Neural progenitor cell (in vitro differentiated cells): ENCODE measurements around the gene RBP7. TPM values are rescaled to one million over a fixed set of nuclear protein-coding genes. Genes with fewer than 3 reads are reported as not detected.

Source experiments
- DNase-seq: peaks from one replicate; pipeline ENCODE4 v3.0.0-alpha.2; 2016; ENCODE audit warnings: low spot score
- H2AFZ ChIP-seq: fragments of 200-600 bp; sonication (generic); replicated peaks from 2 replicates; pipeline ENCODE4 v1.6.1; 2016; ENCODE audit warnings: antibody characterized with exemption
- H3F3A ChIP-seq: fragments of 200-600 bp; sonication (generic); 2 replicates; pipeline ENCODE4 v1.6.1; 2016; ENCODE audit warnings: antibody characterized with exemption, low read depth
- H3K27ac ChIP-seq: fragments of 200-600 bp; sonication (generic); 2 replicates; pipeline ENCODE4 v1.5.1; 2016; ENCODE audit warnings: mild to moderate bottlenecking
- H3K27me3 ChIP-seq: fragments of 200-600 bp; sonication (generic); 2 replicates; pipeline ENCODE4 v1.6.1; 2016; ENCODE audit warnings: mild to moderate bottlenecking, moderate library complexity
- H3K36me3 ChIP-seq: fragments of 200-600 bp; sonication (generic); 2 replicates; pipeline ENCODE4 v1.5.1; 2016
- H3K4me1 ChIP-seq: fragments of 200-600 bp; sonication (generic); 2 replicates; pipeline ENCODE4 v1.6.1; 2016; ENCODE audit warnings: mixed run types
- H3K4me2 ChIP-seq: fragments of 200-600 bp; sonication (generic); 2 replicates; pipeline ENCODE4 v1.6.1; 2016
- H3K4me3 ChIP-seq: fragments of 200-600 bp; sonication (generic); 2 replicates; pipeline ENCODE4 v1.5.1; 2016
- H3K79me2 ChIP-seq: fragments of 200-600 bp; sonication (generic); 2 replicates; pipeline ENCODE4 v1.6.1; 2016; ENCODE audit warnings: low read depth
- H3K9ac ChIP-seq: fragments of 200-600 bp; sonication (generic); 2 replicates; pipeline ENCODE4 v1.6.1; 2016
- H3K9me3 ChIP-seq: fragments of 200-600 bp; sonication (generic); 2 replicates; pipeline ENCODE4 v1.5.1; 2016; ENCODE audit warnings: low read depth
- H4K20me1 ChIP-seq: fragments of 200-600 bp; sonication (generic); 2 replicates; pipeline ENCODE4 v1.6.1; 2016; ENCODE audit warnings: low read depth
- H3K27ac Mint-ChIP-seq: 3 replicates; pipeline ENCODE4 v1.8.0; 2021; ENCODE audit warnings: mixed read lengths
- H3K27me3 Mint-ChIP-seq: 2 replicates; pipeline ENCODE4 v1.8.0; 2022; ENCODE audit warnings: low read depth, mild to moderate bottlenecking, inconsistent platforms, moderate library complexity, mixed read lengths; ENCODE audit not compliant: insufficient read depth
- H3K36me3 Mint-ChIP-seq: 3 replicates; pipeline ENCODE4 v1.8.0; 2021; ENCODE audit warnings: mixed read lengths
- H3K4me1 Mint-ChIP-seq: 3 replicates; pipeline ENCODE4 v1.8.0; 2021; ENCODE audit warnings: mixed read lengths
- H3K4me3 Mint-ChIP-seq: 3 replicates; pipeline ENCODE4 v1.8.0; 2021; ENCODE audit warnings: mild to moderate bottlenecking, moderate library complexity, mixed read lengths
- H3K9me3 Mint-ChIP-seq: 3 replicates; pipeline ENCODE4 v1.8.0; 2020; ENCODE audit warnings: mixed read lengths
- EZH2 ChIP-seq: fragments of 200-600 bp; sonication (generic); IDR thresholded peaks from 2 replicates; pipeline ENCODE4 v1.6.1; 2017; ENCODE audit warnings: antibody characterized with exemption, mild to moderate bottlenecking, moderate library complexity
- EZH2phosphoT487 ChIP-seq: fragments of 200-600 bp; sonication (generic); IDR thresholded peaks from 2 replicates; pipeline ENCODE4 v1.6.1; 2017; ENCODE audit warnings: antibody characterized with exemption
- total RNA-seq: library from RNA; depleted of rRNA; stranded (reverse); fragments of >200 nt; gene quantifications from 2 replicates; pipeline ENCODE4 v1.2.3, GENCODE V29; 2015; ENCODE audit warnings: low replicate concordance
- TF ChIP-seq, protein P1 (sequence below): fragments of 200-600 bp; sonication (generic); IDR thresholded peaks from 2 replicates; pipeline ENCODE4 v1.5.1; 2017; ENCODE audit warnings: antibody characterized with exemption, mild to moderate bottlenecking

The RBP7 gene
- total RNA-seq, 1 donor from 2014 or later = not detected

DNA sequence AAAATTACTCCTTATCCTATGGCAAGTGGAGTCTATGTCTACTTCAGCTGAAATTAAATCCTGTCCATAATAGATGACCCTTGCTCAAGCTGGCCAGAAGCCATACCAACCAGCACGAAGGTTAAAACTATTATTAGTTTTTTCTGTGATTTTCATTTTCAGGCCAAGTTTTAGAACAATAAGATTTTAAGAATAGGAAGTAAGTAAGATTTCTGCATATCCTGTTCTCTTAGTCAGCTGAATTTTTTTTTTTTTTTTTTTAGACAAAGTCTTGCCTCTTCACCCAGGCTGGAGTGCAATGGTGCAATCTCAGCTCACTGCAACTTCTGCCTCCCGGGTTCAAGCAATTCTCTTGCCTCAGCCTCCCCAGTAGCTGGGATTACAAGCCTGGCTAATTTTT is 6.1 kb upstream of the RBP7 start:
- Histone ChIP-seq H2AFZ (no peak overlapping the region), H3K36me3 (no peaks in the 10 kb centered on the region), H3K9me3 (no peaks in the 10 kb centered on the region), H3K4me1 (no peaks in the 10 kb centered on the region), H3K4me3 (no peak overlapping the region), H3F3A (no peaks in the 10 kb centered on the region), H3K79me2 (no peaks in the 10 kb centered on the region), H3K27ac (no peak overlapping the region), H3K9ac (no peak overlapping the region), H3K4me2 (no peak overlapping the region), H3K27me3 (peaks cover 12% of the 10 kb centered on the region), H4K20me1 (no peaks in the 10 kb centered on the region)
- no peak overlapping the region for H3K27ac Mint-ChIP-seq
- no peaks in the 10 kb centered on the region for H3K9me3 Mint-ChIP-seq
- no peak for TF ChIP-seq EZH2phosphoT487
- TF ChIP-seq, protein P1, sequence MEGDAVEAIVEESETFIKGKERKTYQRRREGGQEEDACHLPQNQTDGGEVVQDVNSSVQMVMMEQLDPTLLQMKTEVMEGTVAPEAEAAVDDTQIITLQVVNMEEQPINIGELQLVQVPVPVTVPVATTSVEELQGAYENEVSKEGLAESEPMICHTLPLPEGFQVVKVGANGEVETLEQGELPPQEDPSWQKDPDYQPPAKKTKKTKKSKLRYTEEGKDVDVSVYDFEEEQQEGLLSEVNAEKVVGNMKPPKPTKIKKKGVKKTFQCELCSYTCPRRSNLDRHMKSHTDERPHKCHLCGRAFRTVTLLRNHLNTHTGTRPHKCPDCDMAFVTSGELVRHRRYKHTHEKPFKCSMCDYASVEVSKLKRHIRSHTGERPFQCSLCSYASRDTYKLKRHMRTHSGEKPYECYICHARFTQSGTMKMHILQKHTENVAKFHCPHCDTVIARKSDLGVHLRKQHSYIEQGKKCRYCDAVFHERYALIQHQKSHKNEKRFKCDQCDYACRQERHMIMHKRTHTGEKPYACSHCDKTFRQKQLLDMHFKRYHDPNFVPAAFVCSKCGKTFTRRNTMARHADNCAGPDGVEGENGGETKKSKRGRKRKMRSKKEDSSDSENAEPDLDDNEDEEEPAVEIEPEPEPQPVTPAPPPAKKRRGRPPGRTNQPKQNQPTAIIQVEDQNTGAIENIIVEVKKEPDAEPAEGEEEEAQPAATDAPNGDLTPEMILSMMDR = no peak
- H3K36me3 Mint-ChIP-seq = no peaks in the 10 kb centered on the region
- H3K4me1 Mint-ChIP-seq = no peaks in the 10 kb centered on the region
- H3K27me3 Mint-ChIP-seq = peaks cover 5% of the 10 kb centered on the region
- DNase-seq = no peak
- no peak overlapping the region for H3K4me3 Mint-ChIP-seq

- Mint-ChIP-seq H3K27me3 (peaks cover 18% of the 10 kb centered on the region), H3K9me3 (peaks cover 2% of the 10 kb centered on the region), H3K27ac (no peak overlapping the region), H3K4me1 (peaks cover 5% of the 10 kb centered on the region), H3K36me3 (peaks cover 1% of the 10 kb centered on the region), H3K4me3 (no peak overlapping the region)
- no peak overlapping the region for H3K4me2 ChIP-seq
- no peaks in the 10 kb centered on the region for H3K9me3 ChIP-seq
- H2AFZ ChIP-seq = no peak overlapping the region
- no peaks in the 10 kb centered on the region for H3K36me3 ChIP-seq
- H3K27ac ChIP-seq = no peak overlapping the region
- H3K4me1 ChIP-seq = no peaks in the 10 kb centered on the region
- H3K4me3 ChIP-seq = no peak overlapping the region
- no peak overlapping the region for H3K9ac ChIP-seq
- no peak for TF ChIP-seq EZH2phosphoT487
- TF ChIP-seq, protein P1 = no peak
- TF ChIP-seq EZH2 = no peak
- H3F3A ChIP-seq = peaks cover 9% of the 10 kb centered on the region
- peaks cover 32% of the 10 kb centered on the region for H3K27me3 ChIP-seq
- DNase-seq = no peak
- H4K20me1 ChIP-seq = no peaks in the 10 kb centered on the region
- no peaks in the 10 kb centered on the region for H3K79me2 ChIP-seq
These were observed 4.1 kb upstream of the RBP7 start for GRCh38 chr1:9992910-9993309.

DNA sequence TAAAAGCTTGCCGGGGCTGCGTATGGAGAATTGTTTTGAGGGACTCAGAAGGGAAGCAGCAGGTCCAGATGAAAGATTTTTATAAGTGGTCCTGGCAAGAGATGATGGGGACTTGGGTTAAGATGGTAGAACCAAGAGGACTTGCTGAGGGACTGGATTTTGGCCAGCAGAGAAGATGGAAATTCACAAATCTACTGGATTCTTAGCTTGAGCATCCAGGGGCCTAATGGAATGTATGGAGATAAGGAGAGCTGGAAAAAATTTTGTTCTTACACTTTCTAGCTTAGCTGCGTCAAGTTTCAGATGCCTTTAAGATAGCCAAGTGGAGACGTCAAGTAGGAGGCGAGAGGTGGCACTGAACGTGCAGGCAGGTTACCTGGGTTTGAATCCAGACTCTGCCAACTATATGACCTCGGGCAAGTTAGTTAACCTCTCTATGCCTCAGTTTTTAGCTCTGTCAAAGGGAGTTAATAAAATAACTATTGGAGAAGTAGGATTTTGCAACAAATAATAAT is 3.4 kb upstream of the RBP7 start:
- no peaks in the 10 kb centered on the region for H3K4me1 ChIP-seq
- TF ChIP-seq, protein P1 = no peak
- TF ChIP-seq EZH2 = no peak
- no peak for TF ChIP-seq EZH2phosphoT487
- H3K36me3 Mint-ChIP-seq = peaks cover 1% of the 10 kb centered on the region
- H3K9me3 ChIP-seq = no peaks in the 10 kb centered on the region
- H4K20me1 ChIP-seq = no peaks in the 10 kb centered on the region
- no peak overlapping the region for H3K4me3 ChIP-seq
- peaks cover 9% of the 10 kb centered on the region for H3F3A ChIP-seq
- H3K79me2 ChIP-seq = no peaks in the 10 kb centered on the region
- no peak overlapping the region for H2AFZ ChIP-seq
- peaks cover 25% of the 10 kb centered on the region for H3K27me3 Mint-ChIP-seq
- peaks cover 6% of the 10 kb centered on the region for H3K9me3 Mint-ChIP-seq
- H3K27ac ChIP-seq = no peak overlapping the region
- H3K4me1 Mint-ChIP-seq = peaks cover 7% of the 10 kb centered on the region
- no peak for DNase-seq
- no peak overlapping the region for H3K4me2 ChIP-seq
- H3K27ac Mint-ChIP-seq = no peak overlapping the region
- H3K36me3 ChIP-seq = no peaks in the 10 kb centered on the region
- no peak overlapping the region for H3K4me3 Mint-ChIP-seq
- H3K27me3 ChIP-seq = peaks cover 39% of the 10 kb centered on the region
- H3K9ac ChIP-seq = no peak overlapping the region
